WTC11 (cell line): Measurements from ENCODE around the gene WDR47. TPM values are rescaled to one million over a fixed set of nuclear protein-coding genes. Genes with fewer than 3 reads are reported as not detected.

Source experiments
- ATAC-seq: fragments of 200-7000 bp; cut with Tn5 transposase; 2 replicates; pipeline ENCODE4 v1.10.0; 2021; ENCODE audit warnings: mild to moderate bottlenecking, moderate library complexity
- CTCF ChIA-PET: fragments of 300-600 bp; sonication (Branson Sonifier 250); formaldehyde crosslinking; loops from one replicate; lab custom pipeline; 2021; ENCODE audit warnings: antibody characterized with exemption; lab: Charles Lee
- POLR2A ChIA-PET: fragments of 350-600 bp; sonication (Branson Sonifier 250); formaldehyde crosslinking; loops from one replicate; lab custom pipeline; 2021; ENCODE audit warnings: antibody characterized with exemption; lab: Charles Lee
- DNase-seq: peaks from one replicate; pipeline ENCODE4 v3.0.0; 2021; ENCODE audit warnings: low spot score
- H3K27ac Mint-ChIP-seq: 2 replicates; pipeline ENCODE4 v1.8.0; 2021; ENCODE audit warnings: mixed read lengths
- H3K27me3 Mint-ChIP-seq: 2 replicates; pipeline ENCODE4 v1.8.0; 2021; ENCODE audit warnings: low read depth, mild to moderate bottlenecking, moderate library complexity, mixed read lengths
- H3K36me3 Mint-ChIP-seq: 2 replicates; pipeline ENCODE4 v1.8.0; 2021; ENCODE audit warnings: mixed read lengths
- H3K4me1 Mint-ChIP-seq: 2 replicates; pipeline ENCODE4 v1.8.0; 2022; ENCODE audit warnings: mixed read lengths
- H3K4me3 Mint-ChIP-seq: 2 replicates; pipeline ENCODE4 v1.8.0; 2021; ENCODE audit warnings: mild to moderate bottlenecking, moderate library complexity, mixed read lengths
- H3K9me3 Mint-ChIP-seq: 2 replicates; pipeline ENCODE4 v1.8.0; 2021; ENCODE audit warnings: mixed read lengths
- ATF1 ChIP-seq: sonication (generic); formaldehyde crosslinking; IDR thresholded peaks from 2 replicates; pipeline ENCODE4 v1.8.1; 2023; ENCODE audit warnings: mild to moderate bottlenecking, moderate library complexity, missing genetic modification reagents
- ATF3 ChIP-seq: sonication (generic); formaldehyde crosslinking; conservative IDR thresholded peaks from 2 replicates; pipeline ENCODE4 v1.8.1; 2022; ENCODE audit warnings: mild to moderate bottlenecking, missing genetic modification reagents
- CBFB ChIP-seq: sonication (generic); formaldehyde crosslinking; IDR thresholded peaks from 2 replicates; pipeline ENCODE4 v1.8.1; 2022; ENCODE audit warnings: mild to moderate bottlenecking, low read depth, missing genetic modification reagents
- ESRRA ChIP-seq: sonication (generic); formaldehyde crosslinking; IDR thresholded peaks from 2 replicates; pipeline ENCODE4 v1.8.1; 2022; ENCODE audit warnings: mild to moderate bottlenecking, missing genetic modification reagents, borderline replicate concordance
- HMGA2 ChIP-seq: fragments of 250-450 bp; sonication (Bioruptor Pico); IDR thresholded peaks from 2 replicates; pipeline ENCODE4 v1.4.0; 2021; ENCODE audit warnings: mild to moderate bottlenecking, moderate library complexity
- JAZF1 ChIP-seq: fragments of 250-450 bp; sonication (Bioruptor Pico); IDR thresholded peaks from 2 replicates; pipeline ENCODE4 v1.9.0; 2021; ENCODE audit warnings: moderate library complexity, mild to moderate bottlenecking, inconsistent platforms
- JUN ChIP-seq: sonication (generic); formaldehyde crosslinking; IDR thresholded peaks from 2 replicates; pipeline ENCODE4 v1.8.0; 2023; ENCODE audit warnings: mild to moderate bottlenecking, missing genetic modification reagents
- KAT7 ChIP-seq: sonication (generic); formaldehyde crosslinking; IDR thresholded peaks from 2 replicates; pipeline ENCODE4 v1.8.1; 2023; ENCODE audit warnings: missing genetic modification reagents, mild to moderate bottlenecking, borderline replicate concordance
- MLX ChIP-seq: sonication (generic); formaldehyde crosslinking; IDR thresholded peaks from 2 replicates; pipeline ENCODE4 v1.8.1; 2023; ENCODE audit warnings: mild to moderate bottlenecking, missing genetic modification reagents, moderate library complexity
- MXD4 ChIP-seq: fragments of 250-450 bp; sonication (Bioruptor Pico); IDR thresholded peaks from 2 replicates; pipeline ENCODE4 v1.8.0; 2021; ENCODE audit warnings: mild to moderate bottlenecking, moderate library complexity, borderline replicate concordance
- MYBL2 ChIP-seq: sonication (generic); formaldehyde crosslinking; IDR thresholded peaks from 2 replicates; pipeline ENCODE4 v1.8.1; 2023; ENCODE audit warnings: mild to moderate bottlenecking, moderate library complexity, missing genetic modification reagents
- PRDM15 ChIP-seq: sonication (generic); formaldehyde crosslinking; IDR thresholded peaks from 2 replicates; pipeline ENCODE4 v1.8.0; 2022; ENCODE audit warnings: missing genetic modification reagents
- RORB ChIP-seq: fragments of 250-450 bp; sonication (Bioruptor Pico); IDR thresholded peaks from 2 replicates; pipeline ENCODE4 v1.9.0; 2021; ENCODE audit warnings: mild to moderate bottlenecking
- SMAD4 ChIP-seq: sonication (generic); formaldehyde crosslinking; IDR thresholded peaks from 2 replicates; pipeline ENCODE4 v1.8.0; 2022; ENCODE audit warnings: mild to moderate bottlenecking, missing genetic modification reagents
- SOX15 ChIP-seq: fragments of 250-450 bp; sonication (Bioruptor Pico); IDR thresholded peaks from 2 replicates; pipeline ENCODE4 v1.9.0; 2021; ENCODE audit warnings: mild to moderate bottlenecking
- TCF7 ChIP-seq: sonication (generic); formaldehyde crosslinking; IDR thresholded peaks from 2 replicates; pipeline ENCODE4 v1.8.0; 2022; ENCODE audit warnings: mild to moderate bottlenecking, low read depth, missing genetic modification reagents, moderate library complexity
- ZBTB21 ChIP-seq: sonication (generic); formaldehyde crosslinking; IDR thresholded peaks from 2 replicates; pipeline ENCODE4 v1.8.1; 2023; ENCODE audit warnings: mild to moderate bottlenecking, missing genetic modification reagents, borderline replicate concordance
- ZMAT4 ChIP-seq: fragments of 250-450 bp; sonication (Bioruptor Pico); IDR thresholded peaks from 2 replicates; pipeline ENCODE4 v1.9.0; 2021; ENCODE audit warnings: mild to moderate bottlenecking
- ZNF121 ChIP-seq: sonication (generic); formaldehyde crosslinking; IDR thresholded peaks from 2 replicates; pipeline ENCODE4 v1.8.0; 2023; ENCODE audit warnings: missing genetic modification reagents
- ZNF138 ChIP-seq: sonication (generic); formaldehyde crosslinking; conservative IDR thresholded peaks from 2 replicates; pipeline ENCODE4 v1.8.1; 2022; ENCODE audit warnings: mild to moderate bottlenecking, moderate library complexity, missing genetic modification reagents
- ZNF425 ChIP-seq: fragments of 250-450 bp; sonication (Bioruptor Pico); conservative IDR thresholded peaks from 2 replicates; pipeline ENCODE4 v1.9.0; 2021; ENCODE audit warnings: mild to moderate bottlenecking
- ZSCAN18 ChIP-seq: fragments of 250-450 bp; sonication (Bioruptor Pico); IDR thresholded peaks from 2 replicates; pipeline ENCODE4 v2.1.2; 2022; ENCODE audit warnings: mild to moderate bottlenecking, moderate library complexity
- total RNA-seq: library from RNA; stranded (reverse); gene quantifications from 3 replicates; pipeline ENCODE4 v1.2.3, GENCODE V29; 2021

The WDR47 gene
- total RNA-seq, 1 experiment from 2014 or later = 7.0 TPM

GRCh38 chr1:108983114-108983513, 58.8 kb downstream of the WDR47 start:
- Mint-ChIP-seq H3K9me3 (peaks cover 10% of the 10 kb centered on the region; the same call in 1 of the 2 replicates), H3K27ac (no peak overlapping the region), H3K4me1 (peaks cover 13% of the 10 kb centered on the region), H3K27me3 (no peaks in the 10 kb centered on the region), H3K4me3 (no peak overlapping the region), H3K36me3 (peaks cover 24% of the 10 kb centered on the region)
- CTCF ChIA-PET = no interaction called here
- no peak for TF ChIP-seq SMAD4 (CRISPR knock-in tag)
- no peak for TF ChIP-seq JAZF1
- no peak for TF ChIP-seq SOX15 (CRISPR knock-in tag)
- no peak for TF ChIP-seq ZMAT4 (CRISPR knock-in tag)
- TF ChIP-seq TCF7 (CRISPR knock-in tag) = no peak
- no peak for TF ChIP-seq MLX
- TF ChIP-seq ZNF138 (CRISPR knock-in tag) = no peak
- TF ChIP-seq ZBTB21 (CRISPR knock-in tag) = no peak
- TF ChIP-seq MYBL2 = no peak
- no peak for TF ChIP-seq CBFB (CRISPR knock-in tag)
- TF ChIP-seq RORB (CRISPR knock-in tag) = no peak
- no peak for TF ChIP-seq JUN (CRISPR knock-in tag)
- no peak for TF ChIP-seq ZSCAN18
- no peak for DNase-seq
- ATAC-seq = no peak
- POLR2A ChIA-PET = no interaction called here

- Mint-ChIP-seq H3K4me1 (peaks cover 5% of the 10 kb centered on the region; the same call in 1 of the 2 replicates), H3K9me3 (peaks cover 10% of the 10 kb centered on the region; the same call in 1 of the 2 replicates), H3K36me3 (peaks cover 26% of the 10 kb centered on the region), H3K27ac (no peak overlapping the region), H3K27me3 (no peaks in the 10 kb centered on the region), H3K4me3 (no peak overlapping the region)
- POLR2A ChIA-PET = no interaction called here
- ATAC-seq (no peak), DNase-seq (no peak)
- CTCF ChIA-PET = interaction anchor here (0.5 kb wide), 1 partner anchor 12 kb away, joined by 3 read pairs; no protein-coding TSS in a partner anchor
- no peak for TF ChIP-seq ATF3 (CRISPR knock-in tag)
- TF ChIP-seq ATF1 (CRISPR knock-in tag) = no peak
- TF ChIP-seq HMGA2 (CRISPR knock-in tag) = no peak
Observed at GRCh38 chr1:108976658-108977057, 65.2 kb downstream of the WDR47 start.

- Mint-ChIP-seq H3K9me3 (0 out of 2 replicates have a peak, but pooled peaks cover 3% of the 10 kb centered on the region), H3K36me3 (peaks cover 5% of the 10 kb centered on the region), H3K27ac (no peak overlapping the region), H3K4me3 (no peak overlapping the region), H3K4me1 (peaks cover 13% of the 10 kb centered on the region), H3K27me3 (no peaks in the 10 kb centered on the region)
- ChIA-PET CTCF (no interaction called here), POLR2A (interaction anchor here (0.6 kb wide), 1 partner anchor 85 kb away, joined by 3 read pairs; no protein-coding TSS in a partner anchor)
- ATAC-seq (no peak), DNase-seq (no peak)
- TF ChIP-seq MXD4 (no peak), ZNF425 (no peak), KAT7 (CRISPR knock-in tag) (no peak), ZSCAN18 (no peak), ZNF121 (CRISPR knock-in tag) (no peak), ESRRA (CRISPR knock-in tag) (no peak), PRDM15 (no peak)
Observed at GRCh38 chr1:108972951-108973350, 69.0 kb downstream of the WDR47 start.
